Transverse colon (tissue), 4 donors: ENCODE results near the gene SFXN5. TPM values are rescaled to one million over a fixed set of nuclear protein-coding genes. Genes with fewer than 3 reads are reported as not detected.

Experiments
- DNase-seq: peaks from one replicate; pipeline ENCODE4 v3.0.0-alpha.2; 2019
- H3K27ac ChIP-seq, 4 donors: fragments of 200-600 bp; sonication (generic); 2 replicates each; pipeline ENCODE4 v1.5.1; 2016 to 2018; ENCODE audit warnings: inconsistent platforms in 4 of 4
- H3K27me3 ChIP-seq: fragments of 200-600 bp; sonication (generic); 2 replicates; pipeline ENCODE4 v1.5.1; 2017; ENCODE audit warnings: inconsistent platforms
- H3K36me3 ChIP-seq, 4 donors: fragments of 200-600 bp; sonication (generic); 2 replicates each; pipeline ENCODE4 v1.5.1; 2017 to 2019; ENCODE audit warnings: inconsistent platforms in 4 of 4
- H3K4me1 ChIP-seq, 4 donors: fragments of 200-600 bp; sonication (generic); 2 replicates each; pipeline ENCODE4 v1.5.1; 2017 to 2020; ENCODE audit warnings: inconsistent platforms in 4 of 4
- H3K4me3 ChIP-seq, 4 donors: fragments of 200-600 bp; sonication (generic); 1 replicate in 1 of 4; 2 replicates in 3 of 4; pipeline versions ENCODE4 v1.5.1 to v1.6.1; 2017 to 2019; ENCODE audit warnings: inconsistent platforms in 4 of 4
- H3K9me3 ChIP-seq, 2 donors: fragments of 200-600 bp; sonication (generic); 2 replicates each; pipeline ENCODE4 v1.5.1; 2017 to 2019; ENCODE audit warnings: inconsistent platforms in 2 of 2
- CTCF ChIP-seq, 5 experiments: fragments of 200-600 bp in 3 of 5; fragments of 450-650 bp in 2 of 5; sonication (generic) in 3 of 5; IDR thresholded peaks; 1 replicate in 2 of 5; 2 replicates in 3 of 5; pipeline ENCODE4 v1.5.1; 2016 to 2017; ENCODE audit warnings: antibody characterized with exemption in 5 of 5, inconsistent platforms in 3 of 5, mild to moderate bottlenecking in 2 of 5, moderate library complexity in 1 of 5
- EP300 ChIP-seq: sonication (generic); formaldehyde crosslinking; IDR thresholded peaks from one replicate; pipeline ENCODE4 v1.6.1; 2017; ENCODE audit warnings: antibody characterized with exemption, low read depth
- POLR2A ChIP-seq: fragments of 450-650 bp; IDR thresholded peaks from one replicate; pipeline ENCODE4 v1.6.1; 2016; ENCODE audit warnings: antibody characterized with exemption, mild to moderate bottlenecking, moderate library complexity
- POLR2AphosphoS5 ChIP-seq, 3 donors: sonication (generic); formaldehyde crosslinking; IDR thresholded peaks; one replicate each; pipeline ENCODE4 v1.6.1; 2016; ENCODE audit warnings: antibody characterized with exemption in 3 of 3
- WGBS, 2 donors: methylation state at CpG; one replicate each; pipeline ENCODE4 v1.1.5; 2018; ENCODE audit warnings: low coverage in 1 of 2; 5-methylcytosine and 5-hydroxymethylcytosine counted together
- in situ Hi-C, 4 donors: fragments of 200-750 bp; cut with MboI; loops; one replicate each; pipeline versions ENCODE4 v1.15.0 to v1.15.1; 2017; ENCODE audit warnings: low sequenced_read_pairs in 3 of 4, low pct_ligation_motif_present in 1 of 4, low pct_unique_long_range_greater_than_20kb in 1 of 4
- intact Hi-C: fragments of 100-400 bp; cut with DNase I; formaldehyde crosslinking; loops from one replicate; pipeline ENCODE4 v1.15.1; 2023; ENCODE audit warnings: low total_unique reads
- total RNA-seq, 4 donors: library from RNA; depleted of rRNA; stranded (reverse); fragments of >200 nt; gene quantifications; one replicate each; pipeline ENCODE4 v1.1.0, GENCODE V29; 2016

Gene SFXN5
- total RNA-seq, 4 donors from 2014 or later, result 12.3 to 98.4 (median 42.7) TPM

GRCh38 chr2:72952110-72952823 lies 119.2 kb downstream of the SFXN5 start:
- in situ Hi-C loops, result no loop called here
- TF ChIP-seq POLR2AphosphoS5 (IDR thresholded peaks at IDR 0.05) (no peak), EP300 (no peak), POLR2A (no peak), CTCF (IDR thresholded peaks at IDR 0.05) (no peak)

GRCh38 chr2:72951303-72952095 lies 120.0 kb downstream of the SFXN5 start:
- in situ Hi-C loops, result no loop called here

More at GRCh38 chr2:72952110-72952823, 119.2 kb downstream of the SFXN5 start:
- H3K27ac ChIP-seq, result no peak overlapping the region
- DNase-seq, result no peak
- intact Hi-C loops, result no loop called here
- 93% methylated on average over 8 of the region's 8 CpGs; no CpG with 5 or more reads in 1 of the 2 donors for WGBS, 2 donors
- no peaks in the 10 kb centered on the region for H3K27me3 ChIP-seq
- no peaks in the 10 kb centered on the region for H3K4me1 ChIP-seq
- no peaks in the 10 kb centered on the region for H3K36me3 ChIP-seq
- no peaks in the 10 kb centered on the region for H3K9me3 ChIP-seq
- H3K4me3 ChIP-seq, result no peak overlapping the region

GRCh38 chr2:72950558-72951255 lies 120.8 kb downstream of the SFXN5 start:
- H3K36me3 ChIP-seq, result no peaks in the 10 kb centered on the region
- 87% methylated on average over 11 of the region's 13 CpGs; no CpG with 5 or more reads in 1 of the 2 donors for WGBS, 2 donors
- in situ Hi-C loops, result no loop called here
- DNase-seq, result peak; percentile 24
- intact Hi-C loops, result no loop called here
- H3K9me3 ChIP-seq, result no peaks in the 10 kb centered on the region
- TF ChIP-seq CTCF (IDR thresholded peaks at IDR 0.05) (no peak), EP300 (no peak), POLR2AphosphoS5 (IDR thresholded peaks at IDR 0.05) (no peak), POLR2A (no peak)
- no peak overlapping the region for H3K27ac ChIP-seq
- H3K4me1 ChIP-seq, result no peaks in the 10 kb centered on the region
- H3K4me3 ChIP-seq, result no peak overlapping the region
- H3K27me3 ChIP-seq, result no peaks in the 10 kb centered on the region

More at GRCh38 chr2:72951303-72952095, 120.0 kb downstream of the SFXN5 start:
- WGBS, 2 donors, result 95% methylated on average over 8 of the region's 8 CpGs; no CpG with 5 or more reads in 1 of the 2 donors
- H3K4me1 ChIP-seq, result no peaks in the 10 kb centered on the region
- no peak overlapping the region for H3K27ac ChIP-seq
- TF ChIP-seq POLR2A (no peak), POLR2AphosphoS5 (IDR thresholded peaks at IDR 0.05) (no peak), CTCF (IDR thresholded peaks at IDR 0.05) (no peak), EP300 (no peak)
- intact Hi-C loops, result no loop called here
- no peaks in the 10 kb centered on the region for H3K9me3 ChIP-seq
- no peak for DNase-seq
- no peaks in the 10 kb centered on the region for H3K27me3 ChIP-seq
- no peaks in the 10 kb centered on the region for H3K36me3 ChIP-seq
- no peak overlapping the region for H3K4me3 ChIP-seq

DNA sequence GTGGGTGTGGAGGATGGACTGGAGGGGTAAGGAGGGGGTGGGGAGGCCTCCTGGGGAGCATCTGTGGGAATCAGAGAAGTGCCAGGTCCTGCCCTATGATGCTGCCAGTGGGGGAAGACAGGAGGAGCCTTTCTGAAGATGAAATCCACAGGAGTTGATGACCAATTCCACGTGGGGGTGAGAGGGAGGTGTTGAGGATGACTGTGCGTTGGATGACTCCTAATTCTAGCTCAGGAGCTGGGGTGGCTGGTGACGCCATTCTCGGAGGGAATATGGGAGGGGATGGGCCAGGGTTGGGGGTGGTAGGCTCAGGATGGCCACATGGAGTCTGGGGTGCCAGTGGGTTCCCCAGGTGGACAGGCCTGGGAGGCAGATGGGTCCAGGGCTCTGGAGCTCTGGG lies 121.9 kb downstream of the SFXN5 start:
- WGBS, 2 donors, result 89 to 100% methylated on average over 4 of the region's 4 CpGs
- no peak for DNase-seq

More for the DNA sequence above, 121.9 kb downstream of the SFXN5 start:
- no peaks in the 10 kb centered on the region for H3K36me3 ChIP-seq
- H3K4me3 ChIP-seq, result no peak overlapping the region
- in situ Hi-C loops, result no loop called here
- no peaks in the 10 kb centered on the region for H3K27me3 ChIP-seq
- H3K27ac ChIP-seq, result no peak overlapping the region
- TF ChIP-seq POLR2AphosphoS5 (IDR thresholded peaks at IDR 0.05), result no peak
- TF ChIP-seq EP300, result no peak
- no peak for TF ChIP-seq POLR2A
- TF ChIP-seq CTCF (IDR thresholded peaks at IDR 0.05), result no peak
- intact Hi-C loops, result no loop called here
- H3K4me1 ChIP-seq, result no peaks in the 10 kb centered on the region
- H3K9me3 ChIP-seq, result no peaks in the 10 kb centered on the region
